H1 (cell line): ENCODE data around the gene DAG1. TPM values are rescaled to one million over a fixed set of nuclear protein-coding genes. Genes with fewer than 3 reads are reported as not detected.

Source experiments
- BACH1 ChIP-seq: IDR thresholded peaks from 2 replicates; pipeline ENCODE4 v1.6.1; 2012; ENCODE audit warnings: low read length, improper control_type of control experiment
- BRCA1 ChIP-seq: IDR thresholded peaks from 2 replicates; pipeline ENCODE4 v1.6.1; 2012; ENCODE audit warnings: low read depth, low read length, improper control_type of control experiment
- CBX5 ChIP-seq: fragments of 300-800, 300-1000 bp; sonication (generic); IDR thresholded peaks from 2 replicates; pipeline ENCODE4 v1.7.1; 2016; ENCODE audit warnings: antibody characterized with exemption, low read length, low read depth
- CEBPB ChIP-seq: IDR thresholded peaks from 2 replicates; pipeline ENCODE4 v1.6.1; 2012; ENCODE audit warnings: low read depth, low read length
- CREB1 ChIP-seq: IDR thresholded peaks from 2 replicates; pipeline ENCODE4 v1.6.1; 2012; ENCODE audit warnings: inconsistent platforms
- HDAC2 ChIP-seq, 2 experiments: fragments of 300-600 bp in 1 of 2; sonication (generic) in 1 of 2; IDR thresholded peaks; 2 replicates each; pipeline ENCODE4 v1.6.1; 2011 to 2012; ENCODE audit warnings: low read depth in 2 of 2, low read length in 2 of 2, mild to moderate bottlenecking in 2 of 2, moderate library complexity in 2 of 2, borderline replicate concordance in 1 of 2, inconsistent platforms in 1 of 2
- JUND ChIP-seq: IDR thresholded peaks from 2 replicates; pipeline ENCODE4 v1.6.1; 2011; ENCODE audit warnings: mild to moderate bottlenecking, improper control_type of control experiment, low read length
- KDM4A ChIP-seq: IDR thresholded peaks from one replicate; pipeline ENCODE4 v1.7.1; 2012; ENCODE audit warnings: low read depth, mild to moderate bottlenecking, moderate library complexity, low read length, inconsistent platforms; ENCODE audit not compliant: severe bottlenecking
- NANOG ChIP-seq: IDR thresholded peaks from 2 replicates; pipeline ENCODE4 v1.6.1; 2011; ENCODE audit warnings: low read length, low read depth, mild to moderate bottlenecking, inconsistent platforms; ENCODE audit not compliant: insufficient read depth, poor library complexity, severe bottlenecking
- NRF1 ChIP-seq: IDR thresholded peaks from 2 replicates; pipeline ENCODE4 v1.6.1; 2011; ENCODE audit warnings: mild to moderate bottlenecking, low read depth, low read length, improper control_type of control experiment
- RAD21 ChIP-seq, 2 experiments: IDR thresholded peaks in 1 of 2; conservative IDR thresholded peaks in 1 of 2; 2 replicates each; pipeline ENCODE4 v1.6.1; 2011; ENCODE audit warnings: low read depth in 2 of 2, low read length in 2 of 2, improper control_type of control experiment in 1 of 2, inconsistent platforms in 1 of 2, mild to moderate bottlenecking in 1 of 2, moderate library complexity in 1 of 2
- SAP30 ChIP-seq: fragments of 300-600 bp; sonication (generic); IDR thresholded peaks from 2 replicates; pipeline ENCODE4 v1.7.1; 2012; ENCODE audit warnings: low read length, moderate library complexity, mild to moderate bottlenecking, inconsistent platforms; ENCODE audit not compliant: insufficient read depth, insufficient replicate concordance
- SP4 ChIP-seq: IDR thresholded peaks from 2 replicates; pipeline ENCODE4 v1.6.1; 2012; ENCODE audit warnings: low read length, inconsistent platforms
- TAF7 ChIP-seq: optimal IDR thresholded peaks from 2 replicates; pipeline ENCODE3; 2011; ENCODE audit warnings: low read depth, mild to moderate bottlenecking, inconsistent platforms, low read length, moderate library complexity, borderline replicate concordance
- YY1 ChIP-seq: IDR thresholded peaks from 2 replicates; pipeline ENCODE4 v1.6.1; 2011; ENCODE audit warnings: low read depth, mild to moderate bottlenecking, low read length
- polyA plus RNA-seq, 7 experiments: library from polyadenylated mRNA; depleted of rRNA in 3 of 7; stranded (reverse) in 5 of 7; unstranded in 2 of 7; fragments of >200 nt in 5 of 7; fragments of 200-250 nt in 2 of 7; gene quantifications; 1 replicate in 5 of 7; 2 replicates in 1 of 7; 4 replicates in 1 of 7; pipeline versions ENCODE4 v1.2.1 to v1.2.3, GENCODE V29; 2011 to 2013; ENCODE audit warnings: missing spikeins in 2 of 7, mixed read lengths in 2 of 7
- total RNA-seq: library from RNA; stranded (reverse); fragmentation: NEBNext Ultra II Directional; extraction: Animal tissue kit (Norgen Biotek cat#: 25700); gene quantifications from 2 replicates; pipeline ENCODE4 v1.2.1, GENCODE V29; 2021
- TF ChIP-seq, protein P1 (sequence below): IDR thresholded peaks from 2 replicates; pipeline ENCODE4 v1.6.1; 2012; ENCODE audit warnings: inconsistent platforms
- TF ChIP-seq, protein P2 (sequence below), 3 experiments: IDR thresholded peaks; 1 replicate in 2 of 3; 2 replicates in 1 of 3; pipeline versions ENCODE4 v1.5.1 to v1.6.1; 2011; ENCODE audit warnings: low read length in 3 of 3, mild to moderate bottlenecking in 3 of 3, inconsistent platforms in 2 of 3, low read depth in 1 of 3, moderate library complexity in 1 of 3; ENCODE audit not compliant: insufficient read depth in 1 of 3; ENCODE audit errors: control extremely low read depth in 1 of 3
- TF ChIP-seq, protein P3 (sequence below): IDR thresholded peaks from 2 replicates; pipeline ENCODE4 v1.6.1; 2011; ENCODE audit warnings: low read depth, mild to moderate bottlenecking, low read length; ENCODE audit not compliant: insufficient read depth

DAG1 gene
- total and polyA plus RNA-seq, 2 of the 8 experiments (the other 6 are each of a cell fraction or from before 2014, with no cell fraction given) = 97.5 to 138 TPM

DNA sequence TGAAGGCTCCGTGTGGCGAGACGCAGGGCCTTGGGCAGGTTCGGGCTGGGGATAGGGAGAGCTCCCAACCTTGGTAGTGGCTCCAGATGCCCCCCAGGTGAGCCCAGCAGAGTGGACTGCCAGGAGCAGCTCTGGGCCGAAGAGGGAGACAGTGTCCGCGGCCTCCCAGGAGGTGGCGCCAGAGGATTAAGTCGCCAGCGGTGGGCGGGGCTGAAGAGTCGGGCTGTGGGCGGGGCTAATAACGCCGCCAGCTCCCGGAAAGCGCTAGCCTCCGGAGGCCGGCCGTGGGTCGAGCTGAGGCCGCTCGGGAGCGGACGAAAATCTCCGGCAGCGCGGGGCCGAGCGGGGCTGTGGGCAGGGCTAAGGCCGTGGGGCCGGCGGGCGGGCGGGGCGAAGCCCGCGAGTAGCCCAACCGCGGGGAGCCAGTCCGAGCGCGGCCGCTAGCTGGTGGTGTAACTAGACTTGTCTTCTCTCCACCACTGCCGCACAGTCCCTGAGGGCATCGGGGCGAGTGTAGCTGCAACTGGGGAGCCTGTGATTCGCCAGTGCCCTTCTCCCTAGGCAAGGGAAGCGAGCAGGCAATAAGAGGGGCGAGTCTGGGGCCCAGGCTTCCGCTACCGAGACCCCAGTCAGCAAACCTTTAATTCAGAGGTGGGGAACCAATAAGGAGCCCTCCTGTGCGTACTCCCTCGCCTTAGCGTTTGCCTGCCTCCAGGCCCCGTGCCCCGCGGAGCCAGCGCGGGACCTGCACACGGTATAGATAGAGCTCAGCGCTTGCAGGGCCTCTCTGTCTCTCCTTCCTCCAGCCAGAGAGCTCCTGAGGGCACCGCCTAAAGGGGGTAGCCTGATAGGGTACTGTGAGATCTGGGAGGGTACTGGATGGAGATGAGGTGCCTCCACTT, 69.8 kb downstream of the DAG1 start (continued):
- no peak for TF ChIP-seq HDAC2 (IDR thresholded peaks at IDR 0.05; ENCODE audit: borderline replicate concordance in 1 of 2, low read depth in 2 of 2, low read length in 2 of 2)
- TF ChIP-seq CEBPB = no peak
- TF ChIP-seq NANOG = no peak
- TF ChIP-seq, protein P1, sequence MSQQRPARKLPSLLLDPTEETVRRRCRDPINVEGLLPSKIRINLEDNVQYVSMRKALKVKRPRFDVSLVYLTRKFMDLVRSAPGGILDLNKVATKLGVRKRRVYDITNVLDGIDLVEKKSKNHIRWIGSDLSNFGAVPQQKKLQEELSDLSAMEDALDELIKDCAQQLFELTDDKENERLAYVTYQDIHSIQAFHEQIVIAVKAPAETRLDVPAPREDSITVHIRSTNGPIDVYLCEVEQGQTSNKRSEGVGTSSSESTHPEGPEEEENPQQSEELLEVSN = peak; percentile 55
- TF ChIP-seq CBX5 = no peak
- TF ChIP-seq TAF7 = no peak
- TF ChIP-seq SAP30 = no peak
- peak; percentile 22; the same call in 1 of the 2 replicates for TF ChIP-seq BACH1
- TF ChIP-seq JUND = no peak
- TF ChIP-seq CREB1 = peak; percentile 12; the same call in 1 of the 2 replicates
- no peak for TF ChIP-seq BRCA1
- TF ChIP-seq, protein P2, sequence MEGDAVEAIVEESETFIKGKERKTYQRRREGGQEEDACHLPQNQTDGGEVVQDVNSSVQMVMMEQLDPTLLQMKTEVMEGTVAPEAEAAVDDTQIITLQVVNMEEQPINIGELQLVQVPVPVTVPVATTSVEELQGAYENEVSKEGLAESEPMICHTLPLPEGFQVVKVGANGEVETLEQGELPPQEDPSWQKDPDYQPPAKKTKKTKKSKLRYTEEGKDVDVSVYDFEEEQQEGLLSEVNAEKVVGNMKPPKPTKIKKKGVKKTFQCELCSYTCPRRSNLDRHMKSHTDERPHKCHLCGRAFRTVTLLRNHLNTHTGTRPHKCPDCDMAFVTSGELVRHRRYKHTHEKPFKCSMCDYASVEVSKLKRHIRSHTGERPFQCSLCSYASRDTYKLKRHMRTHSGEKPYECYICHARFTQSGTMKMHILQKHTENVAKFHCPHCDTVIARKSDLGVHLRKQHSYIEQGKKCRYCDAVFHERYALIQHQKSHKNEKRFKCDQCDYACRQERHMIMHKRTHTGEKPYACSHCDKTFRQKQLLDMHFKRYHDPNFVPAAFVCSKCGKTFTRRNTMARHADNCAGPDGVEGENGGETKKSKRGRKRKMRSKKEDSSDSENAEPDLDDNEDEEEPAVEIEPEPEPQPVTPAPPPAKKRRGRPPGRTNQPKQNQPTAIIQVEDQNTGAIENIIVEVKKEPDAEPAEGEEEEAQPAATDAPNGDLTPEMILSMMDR (IDR thresholded peaks at IDR 0.05; ENCODE audit: control extremely low read depth in 1 of 3, insufficient read depth in 1 of 3, low read depth in 1 of 3, low read length in 3 of 3) = peak in 2 of 3 experiments; percentile 88 to 96; a peak in 3 of 4 replicates
- no peak for TF ChIP-seq SP4
- no peak for TF ChIP-seq YY1
- TF ChIP-seq, protein P3, sequence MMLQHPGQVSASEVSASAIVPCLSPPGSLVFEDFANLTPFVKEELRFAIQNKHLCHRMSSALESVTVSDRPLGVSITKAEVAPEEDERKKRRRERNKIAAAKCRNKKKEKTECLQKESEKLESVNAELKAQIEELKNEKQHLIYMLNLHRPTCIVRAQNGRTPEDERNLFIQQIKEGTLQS = no peak
- TF ChIP-seq KDM4A = peak; percentile 60
- TF ChIP-seq RAD21 (IDR thresholded peaks at IDR 0.05 in 1 of 2, conservative IDR thresholded peaks at IDR 0.05 in 1 of 2; ENCODE audit: low read depth in 2 of 2, low read length in 2 of 2) = peak; percentile 96
- no peak for TF ChIP-seq NRF1
